ENCODE measurements around the gene GPC5.
"Not testable (repeated sequence)": the region's sequence is repeated elsewhere in the genome, so short reads cannot be mapped to it uniquely, and the experiment has no call there.

The GPC5 gene

DNA sequence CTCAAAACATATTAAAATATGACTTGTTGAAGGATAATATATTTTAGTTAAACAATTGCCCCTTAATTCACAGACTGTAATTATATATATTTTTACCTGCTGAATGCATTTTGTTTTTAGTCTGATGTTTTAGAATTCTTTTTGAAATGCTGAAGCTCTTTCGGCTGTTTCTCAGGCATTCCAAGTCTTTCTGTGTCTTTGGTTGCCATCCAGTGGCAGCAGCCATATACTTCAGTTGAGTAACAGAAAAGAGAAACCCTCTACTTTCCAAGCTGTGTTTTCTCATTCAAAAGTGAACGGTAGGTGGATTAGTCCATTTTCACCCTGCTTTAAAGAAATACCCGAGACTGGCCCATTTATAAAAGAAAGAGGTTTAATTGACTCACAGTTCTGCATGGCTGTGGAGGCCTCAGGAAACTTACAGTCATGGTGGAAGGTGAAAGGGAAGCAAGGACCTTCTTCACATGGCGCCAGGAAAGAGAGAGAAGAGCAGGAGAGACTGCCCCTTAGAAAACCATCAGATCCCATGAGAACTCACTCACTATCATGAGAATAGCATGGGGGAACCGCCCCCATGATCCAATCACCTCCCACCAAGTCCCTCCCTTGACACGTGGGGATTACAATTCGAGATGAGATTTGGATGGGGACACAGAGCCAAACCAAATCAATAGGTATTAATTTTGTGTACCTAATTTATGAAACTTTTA is 383.7 kb downstream of the GPC5 start:
- DNase-seq (ENCODE audit: low spot score): not testable (repeated sequence)

DNA sequence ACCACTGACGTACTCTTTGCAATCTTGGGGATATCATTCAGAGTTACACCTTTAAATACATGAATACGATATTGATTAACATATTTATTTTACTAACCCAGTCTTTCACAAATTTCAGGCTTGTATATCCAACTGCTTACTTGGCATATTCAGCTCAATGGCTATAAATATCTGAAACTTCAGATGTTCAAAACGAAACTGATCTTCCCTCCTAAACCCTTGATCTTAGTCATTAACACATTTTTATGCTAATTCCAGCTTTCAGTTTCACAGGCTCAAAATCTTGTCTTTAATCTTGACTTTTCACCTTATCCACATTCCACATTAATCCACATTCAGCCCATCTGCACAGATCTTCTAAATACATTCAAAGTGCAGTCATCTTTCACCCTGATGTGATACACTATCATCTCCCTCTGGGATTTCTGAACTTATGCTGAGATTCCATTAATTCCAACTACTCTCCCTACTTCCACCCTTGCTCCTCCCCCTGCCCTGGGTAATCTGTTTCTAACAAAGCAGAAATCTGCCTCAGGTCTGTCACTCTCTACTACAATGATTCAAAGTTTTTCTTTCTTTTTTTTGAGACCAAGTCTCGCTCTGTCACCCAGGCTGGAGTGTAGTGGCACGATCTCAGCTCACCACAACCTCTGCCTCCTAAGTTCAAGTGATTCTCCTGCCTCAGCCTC is 387.2 kb downstream of the GPC5 start:
- no peak for DNase-seq (ENCODE audit: low spot score)

GRCh38 chr13:91792054-91792453 is 393.6 kb downstream of the GPC5 start:
- no peak for DNase-seq (ENCODE audit: low spot score)

GRCh38 chr13:91797567-91797966 is 399.1 kb downstream of the GPC5 start:
- DNase-seq (ENCODE audit: low spot score): no peak

DNA sequence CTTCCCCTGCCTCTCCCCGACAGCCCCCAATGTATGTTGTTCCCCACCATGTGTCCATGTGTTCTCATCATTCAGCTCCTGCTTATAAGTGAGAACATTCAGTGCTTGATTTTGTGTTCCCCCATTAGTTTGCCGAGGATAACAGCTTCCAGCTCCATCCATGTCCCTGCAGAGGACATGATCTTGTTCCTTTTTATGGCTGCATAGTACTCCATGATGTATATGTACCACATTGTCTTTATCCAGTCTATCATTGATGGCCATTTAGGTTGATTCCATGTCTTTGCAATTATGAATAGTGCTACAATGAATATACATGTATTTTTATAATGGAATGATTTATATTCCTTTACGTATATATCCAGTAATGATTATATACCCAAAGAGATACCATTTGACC is 399.9 kb downstream of the GPC5 start:
- DNase-seq (ENCODE audit: low spot score): not testable (repeated sequence)

DNA sequence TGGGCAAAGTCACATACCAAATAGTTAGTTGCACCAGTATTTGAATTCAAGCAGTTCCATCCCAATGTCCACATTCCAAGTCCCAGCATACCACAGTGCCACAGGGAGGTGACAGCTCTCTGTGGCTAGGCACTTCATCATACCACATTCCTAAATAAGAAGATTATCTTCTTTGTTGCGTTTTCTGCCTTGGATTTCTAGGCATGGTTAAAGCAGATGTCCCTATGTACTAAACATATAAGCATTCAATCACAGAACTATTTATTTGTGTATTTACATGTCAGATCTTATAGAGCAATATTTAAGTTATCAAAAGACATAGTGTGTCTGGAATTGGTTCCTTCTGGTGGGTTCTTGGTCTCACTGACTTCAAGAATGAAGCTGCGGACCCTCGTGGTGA is 403.4 kb downstream of the GPC5 start:
- DNase-seq (ENCODE audit: low spot score): not testable (repeated sequence)

GRCh38 chr13:91802957-91803356 is 404.5 kb downstream of the GPC5 start:
- no peak for DNase-seq (ENCODE audit: low spot score)

DNA sequence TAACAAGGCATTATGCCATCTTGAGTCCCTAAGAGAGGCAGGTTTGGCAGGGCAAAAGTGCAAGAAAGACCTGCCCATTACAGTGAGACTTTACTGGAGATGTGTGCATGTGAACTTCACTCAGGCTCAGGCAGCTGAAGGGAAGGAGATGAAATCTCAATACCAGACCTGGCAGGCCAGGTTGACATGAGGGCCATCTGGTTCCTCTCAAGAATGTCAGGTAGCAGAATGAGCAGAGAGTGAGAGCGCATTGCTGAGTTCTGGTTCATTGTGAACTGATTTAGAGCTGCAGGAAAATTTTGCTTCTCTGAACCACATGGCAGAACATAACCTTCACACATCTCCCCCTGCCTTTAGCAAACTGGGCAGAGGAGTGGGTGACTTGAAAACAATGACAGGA is 406.3 kb downstream of the GPC5 start:
- DNase-seq (ENCODE audit: low spot score): no peak

DNA sequence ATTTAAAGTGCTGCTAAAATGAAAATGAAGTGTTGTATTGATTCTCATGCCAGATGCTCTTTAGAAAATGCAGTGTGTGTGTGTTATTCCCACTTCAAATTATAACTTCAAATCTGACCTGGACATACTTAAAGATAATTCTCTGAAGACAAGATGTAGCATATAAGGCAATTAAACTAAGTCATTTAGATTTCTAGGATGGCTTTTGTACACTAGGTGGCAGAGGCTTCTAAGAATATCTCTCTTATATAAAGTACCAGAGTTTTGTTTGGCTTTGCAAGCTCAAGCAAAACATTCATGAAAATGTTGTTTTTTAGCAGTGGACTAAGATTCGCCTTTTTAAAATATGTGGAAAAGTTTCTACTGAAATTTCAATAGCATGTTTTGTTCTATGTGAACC is 407.2 kb downstream of the GPC5 start:
- DNase-seq (ENCODE audit: low spot score): no peak

DNA sequence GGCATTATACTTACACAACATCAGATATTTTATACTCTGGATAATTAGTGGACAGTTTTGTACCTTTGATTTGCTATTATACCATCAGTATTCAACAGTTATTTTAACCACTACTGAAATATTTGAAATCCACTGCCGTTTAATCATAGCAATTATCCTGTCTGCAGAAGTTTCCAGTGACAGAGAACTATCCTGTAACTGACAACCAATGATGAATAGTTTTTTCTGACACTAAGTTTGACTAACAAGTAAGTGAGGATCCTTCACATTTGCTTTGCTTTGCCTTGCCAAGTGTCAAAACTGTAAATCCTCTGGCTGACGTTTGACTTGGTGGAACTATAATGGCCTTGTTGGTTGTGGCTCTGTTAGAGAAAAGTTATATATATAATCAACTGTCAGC is 410.7 kb downstream of the GPC5 start:
- DNase-seq (ENCODE audit: low spot score): no peak

GRCh38 chr13:91813253-91813652 is 414.8 kb downstream of the GPC5 start:
- no peak for DNase-seq (ENCODE audit: low spot score)

DNA sequence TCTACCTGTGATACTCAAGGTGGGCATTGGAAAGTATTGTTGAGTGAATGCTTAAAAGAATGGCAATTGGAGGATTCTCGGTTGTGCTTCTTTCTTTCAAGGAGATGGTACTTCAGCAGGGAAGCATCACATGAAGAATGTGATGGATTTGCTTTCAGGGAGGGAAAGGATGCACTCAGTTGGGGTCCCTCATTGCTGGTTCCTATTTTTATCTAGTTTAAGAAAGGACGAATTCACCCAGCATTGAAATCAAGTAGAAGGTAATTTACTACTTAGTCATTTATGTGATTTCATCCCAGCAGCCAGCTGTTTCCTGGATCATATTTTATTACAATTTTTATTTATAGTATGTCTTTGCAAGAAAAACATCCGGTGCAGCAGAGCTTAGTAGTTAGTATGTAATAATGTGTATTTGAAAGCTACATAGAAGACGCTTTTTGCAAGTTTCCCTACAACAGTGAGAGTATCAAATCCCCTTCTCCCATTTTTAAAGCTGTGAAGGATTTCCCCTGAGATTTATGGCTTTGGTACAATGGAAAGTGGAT is 417.9 kb downstream of the GPC5 start:
- no peak for DNase-seq (ENCODE audit: low spot score)

- DNase-seq (ENCODE audit: low spot score): no peak
Measured at GRCh38 chr13:91817250-91817649, 418.8 kb downstream of the GPC5 start.

DNA sequence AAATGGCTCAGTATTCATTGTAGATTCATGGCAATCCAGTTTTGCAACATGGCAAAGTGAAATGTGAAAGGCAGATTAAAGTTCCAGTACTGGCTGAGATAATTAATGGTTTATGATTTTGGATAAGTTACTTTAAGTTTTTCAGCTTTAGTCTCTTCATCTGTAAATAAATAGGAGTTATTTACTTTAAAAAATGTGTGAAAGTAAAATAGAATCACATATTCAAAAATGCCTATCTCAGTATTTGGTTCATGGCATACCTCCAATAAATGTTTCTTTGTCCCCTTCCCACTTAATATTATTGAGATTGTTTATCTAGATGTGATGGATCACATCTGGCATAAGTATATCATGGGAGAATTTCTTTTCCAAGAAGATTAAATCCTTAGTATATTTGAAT is 426.0 kb downstream of the GPC5 start:
- no peak for DNase-seq (ENCODE audit: low spot score)

- DNase-seq (ENCODE audit: low spot score): no peak
Measured at GRCh38 chr13:91825516-91825915, 427.1 kb downstream of the GPC5 start.

DNA sequence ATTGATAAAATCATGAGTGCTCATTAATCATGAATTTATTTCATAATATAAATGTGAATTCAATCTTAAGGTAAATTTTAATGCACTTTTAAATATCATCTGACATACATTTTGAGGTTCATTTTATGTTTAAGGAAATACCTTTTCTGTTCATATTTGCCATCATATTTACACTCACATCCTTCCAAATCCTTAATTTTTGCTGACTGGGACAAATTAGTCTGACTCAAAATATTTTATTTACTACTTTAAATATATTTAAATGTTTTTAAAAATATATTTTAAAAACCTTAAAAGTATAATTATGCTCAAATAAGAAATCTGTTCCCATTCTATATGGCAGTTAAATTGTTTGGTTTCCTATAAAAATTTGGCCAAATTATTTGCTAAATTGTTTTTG is 438.1 kb downstream of the GPC5 start:
- DNase-seq (ENCODE audit: low spot score): no peak

GRCh38 chr13:91845612-91846011 is 447.2 kb downstream of the GPC5 start:
- no peak for DNase-seq (ENCODE audit: low spot score)

GRCh38 chr13:91863699-91864098 is 465.3 kb downstream of the GPC5 start:
- DNase-seq (ENCODE audit: low spot score): no peak

DNA sequence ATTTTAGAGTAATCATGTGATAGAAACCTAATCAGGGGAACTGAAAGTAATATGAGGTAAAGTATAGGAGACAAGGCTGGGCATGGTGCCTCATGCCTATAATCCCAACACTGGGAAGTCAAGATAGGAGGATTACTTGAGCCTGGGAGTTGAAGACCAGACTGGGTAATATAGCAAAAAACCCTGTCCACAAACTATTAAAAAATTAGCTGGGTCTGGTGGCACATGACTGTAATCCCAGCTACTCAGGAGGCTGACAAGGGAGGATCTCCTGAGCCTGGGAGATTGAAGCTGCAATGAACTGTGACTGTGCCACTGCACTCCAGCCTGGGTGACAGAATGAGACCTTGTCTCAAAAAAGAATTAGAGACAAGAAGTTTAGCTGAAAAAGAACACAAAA is 469.9 kb downstream of the GPC5 start:
- no peak for DNase-seq (ENCODE audit: low spot score)

DNA sequence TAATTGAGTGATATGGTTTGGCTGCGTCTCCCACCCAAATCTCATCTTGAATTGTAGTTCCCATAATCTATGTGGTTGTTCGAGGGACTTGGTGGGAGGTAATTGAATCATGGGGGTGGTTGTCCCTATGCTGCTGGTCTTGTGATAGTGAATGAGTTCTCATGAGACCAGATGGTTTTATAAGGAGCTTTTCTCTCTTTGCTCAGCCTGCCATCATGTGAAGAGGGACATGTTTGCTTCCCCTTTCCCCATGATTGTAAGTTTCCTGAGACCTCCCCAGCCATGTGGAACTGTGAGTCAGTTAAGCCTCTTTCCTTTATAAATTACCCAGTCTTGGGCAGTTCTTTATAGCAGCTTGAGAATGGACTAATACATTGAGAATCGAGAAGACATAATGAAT is 480.1 kb downstream of the GPC5 start:
- DNase-seq (ENCODE audit: low spot score): no peak

DNA sequence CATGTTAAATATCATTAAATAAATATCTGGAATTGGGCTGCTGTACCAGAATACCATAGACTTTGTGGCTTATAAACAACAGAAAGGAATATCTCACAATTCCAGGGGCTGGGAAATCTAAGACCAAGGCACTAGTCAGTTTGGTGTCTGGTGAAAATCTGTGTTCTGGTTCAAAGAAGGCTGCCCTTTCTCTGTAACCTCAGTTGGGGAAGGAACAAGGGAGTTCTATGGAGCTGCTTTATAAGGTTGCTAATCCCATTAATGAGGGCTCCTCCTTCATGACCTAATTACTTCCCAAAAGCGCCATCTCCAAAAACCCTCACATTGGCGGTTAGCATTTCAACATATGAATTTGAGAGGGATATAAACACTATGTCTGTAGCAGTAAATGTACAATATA is 480.9 kb downstream of the GPC5 start:
- no peak for DNase-seq (ENCODE audit: low spot score)

GRCh38 chr13:91882918-91883317 is 484.5 kb downstream of the GPC5 start:
- DNase-seq (ENCODE audit: low spot score): no peak

- DNase-seq (ENCODE audit: low spot score): no peak
Measured at GRCh38 chr13:91889641-91890040, 491.2 kb downstream of the GPC5 start.

GRCh38 chr13:91891141-91891540 is 492.7 kb downstream of the GPC5 start:
- DNase-seq (ENCODE audit: low spot score): no peak
